Osteocyte (in vitro differentiated cells): Measurements from ENCODE around the gene COL6A5. TPM values are rescaled to one million over a fixed set of nuclear protein-coding genes. Genes with fewer than 3 reads are reported as not detected.
"Not testable (repeated sequence)": the region's sequence is repeated elsewhere in the genome, so short reads cannot be mapped to it uniquely, and the experiment has no call there.

ENCODE experiments used
- DNase-seq: peaks from one replicate; pipeline ENCODE4 v3.0.0; 2021; ENCODE audit warnings: mixed read lengths; ENCODE audit not compliant: unreplicated experiment; ENCODE audit errors: extremely low spot score
- H3K27ac Mint-ChIP-seq: one replicate; pipeline ENCODE4 v1.8.0; 2021; ENCODE audit warnings: mild to moderate bottlenecking, mixed read lengths; ENCODE audit not compliant: unreplicated experiment
- H3K27me3 Mint-ChIP-seq: one replicate; pipeline ENCODE4 v1.8.0; 2021; ENCODE audit warnings: mixed read lengths; ENCODE audit not compliant: unreplicated experiment
- H3K36me3 Mint-ChIP-seq: one replicate; pipeline ENCODE4 v1.8.0; 2021; ENCODE audit warnings: mixed read lengths; ENCODE audit not compliant: unreplicated experiment
- H3K4me1 Mint-ChIP-seq: one replicate; pipeline ENCODE4 v1.8.0; 2021; ENCODE audit warnings: mixed read lengths; ENCODE audit not compliant: unreplicated experiment
- H3K4me3 Mint-ChIP-seq: one replicate; pipeline ENCODE4 v1.8.0; 2021; ENCODE audit warnings: mild to moderate bottlenecking, moderate library complexity, mixed read lengths; ENCODE audit not compliant: unreplicated experiment
- H3K9me3 Mint-ChIP-seq: one replicate; pipeline ENCODE4 v1.8.0; 2021; ENCODE audit warnings: mixed read lengths; ENCODE audit not compliant: unreplicated experiment
- CTCF ChIP-seq: fragments of 200-600 bp; sonication (generic); IDR thresholded peaks from 2 replicates; pipeline ENCODE4 v1.5.0; 2021; ENCODE audit warnings: antibody characterized with exemption, mild to moderate bottlenecking, moderate library complexity
- total RNA-seq: library from RNA; stranded (reverse); gene quantifications from 2 replicates; pipeline ENCODE4 v1.2.1, GENCODE V29; 2021

The COL6A5 gene
- total RNA-seq, 1 donor from 2014 or later = not detected

- no peak for TF ChIP-seq CTCF
- Mint-ChIP-seq H3K4me1 (no peaks in the 10 kb centered on the region), H3K36me3 (no peaks in the 10 kb centered on the region), H3K27me3 (peaks cover 24% of the 10 kb centered on the region), H3K27ac (no peak overlapping the region), H3K4me3 (no peak overlapping the region), H3K9me3 (peaks cover 10% of the 10 kb centered on the region)
- DNase-seq = no peak
These were observed 60.5 kb downstream of the COL6A5 start for GRCh38 chr3:130405956-130406355.

GRCh38 chr3:130408253-130408652 is 62.8 kb downstream of the COL6A5 start:
- not testable (repeated sequence) for DNase-seq, H3K36me3 Mint-ChIP-seq, H3K4me1 Mint-ChIP-seq, H3K4me3 Mint-ChIP-seq, H3K27ac Mint-ChIP-seq
- H3K9me3 Mint-ChIP-seq = peaks cover 10% of the 10 kb centered on the region
- peaks cover 11% of the 10 kb centered on the region for H3K27me3 Mint-ChIP-seq

- no peak overlapping the region for H3K27ac Mint-ChIP-seq
These were observed 65.8 kb downstream of the COL6A5 start for GRCh38 chr3:130411320-130411719.

GRCh38 chr3:130412991-130413560 is 67.6 kb downstream of the COL6A5 start:
- H3K36me3 Mint-ChIP-seq = no peaks in the 10 kb centered on the region
- no peak for TF ChIP-seq CTCF
- peaks cover 4% of the 10 kb centered on the region for H3K9me3 Mint-ChIP-seq
- no peak overlapping the region for H3K4me3 Mint-ChIP-seq
- no peaks in the 10 kb centered on the region for H3K4me1 Mint-ChIP-seq
- H3K27ac Mint-ChIP-seq = no peak overlapping the region
- no peaks in the 10 kb centered on the region for H3K27me3 Mint-ChIP-seq
- DNase-seq = no peak

More at GRCh38 chr3:130411320-130411719, 65.8 kb downstream of the COL6A5 start:
- H3K4me3 Mint-ChIP-seq = no peak overlapping the region
- DNase-seq = no peak
- H3K4me1 Mint-ChIP-seq = no peaks in the 10 kb centered on the region
- no peaks in the 10 kb centered on the region for H3K36me3 Mint-ChIP-seq
- H3K27me3 Mint-ChIP-seq = no peaks in the 10 kb centered on the region
- H3K9me3 Mint-ChIP-seq = peaks cover 10% of the 10 kb centered on the region
- no peak for TF ChIP-seq CTCF

- Mint-ChIP-seq H3K36me3 (no peaks in the 10 kb centered on the region), H3K9me3 (no peaks in the 10 kb centered on the region), H3K27me3 (peaks cover 9% of the 10 kb centered on the region), H3K27ac (no peak overlapping the region), H3K4me3 (no peak overlapping the region), H3K4me1 (no peaks in the 10 kb centered on the region)
- no peak for DNase-seq
- no peak for TF ChIP-seq CTCF
These were observed 69.0 kb downstream of the COL6A5 start for GRCh38 chr3:130414457-130414856.

GRCh38 chr3:130420466-130420865 is 75.0 kb downstream of the COL6A5 start:
- no peak overlapping the region for H3K27ac Mint-ChIP-seq
- no peaks in the 10 kb centered on the region for H3K4me1 Mint-ChIP-seq
- no peak for TF ChIP-seq CTCF
- H3K27me3 Mint-ChIP-seq = peaks cover 13% of the 10 kb centered on the region
- no peaks in the 10 kb centered on the region for H3K36me3 Mint-ChIP-seq
- DNase-seq = no peak
- H3K9me3 Mint-ChIP-seq = no peaks in the 10 kb centered on the region
- H3K4me3 Mint-ChIP-seq = no peak overlapping the region
